ENCODE data around the gene FHIT.

FHIT gene

DNA sequence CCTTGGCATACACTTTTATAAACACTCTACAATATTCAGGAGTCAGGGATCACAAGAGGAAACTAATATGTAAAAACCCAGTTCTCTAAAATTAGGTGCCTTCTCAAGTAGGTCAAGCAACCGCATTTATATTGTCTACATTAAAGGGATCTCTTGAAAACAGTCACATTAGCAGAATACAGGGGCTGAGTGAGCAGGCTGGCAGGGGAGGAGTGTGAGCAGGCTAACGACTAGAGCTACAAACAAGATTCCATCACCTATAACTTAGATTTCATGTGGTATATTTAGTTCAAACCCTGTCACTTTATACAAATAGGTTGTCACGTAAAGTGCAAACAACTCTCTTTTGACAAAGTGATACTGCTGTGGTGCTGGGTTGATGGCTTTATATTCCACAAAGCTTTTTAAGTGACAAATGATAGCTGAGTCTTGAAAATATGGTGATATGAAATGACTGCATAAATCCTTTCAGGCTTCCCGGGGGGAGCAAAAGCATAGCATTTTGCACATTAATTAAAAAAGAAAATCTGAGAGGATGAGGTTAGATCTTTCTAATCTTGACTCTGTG lies 937.9 kb downstream of the FHIT start:
- DNase-seq: no peak

DNA sequence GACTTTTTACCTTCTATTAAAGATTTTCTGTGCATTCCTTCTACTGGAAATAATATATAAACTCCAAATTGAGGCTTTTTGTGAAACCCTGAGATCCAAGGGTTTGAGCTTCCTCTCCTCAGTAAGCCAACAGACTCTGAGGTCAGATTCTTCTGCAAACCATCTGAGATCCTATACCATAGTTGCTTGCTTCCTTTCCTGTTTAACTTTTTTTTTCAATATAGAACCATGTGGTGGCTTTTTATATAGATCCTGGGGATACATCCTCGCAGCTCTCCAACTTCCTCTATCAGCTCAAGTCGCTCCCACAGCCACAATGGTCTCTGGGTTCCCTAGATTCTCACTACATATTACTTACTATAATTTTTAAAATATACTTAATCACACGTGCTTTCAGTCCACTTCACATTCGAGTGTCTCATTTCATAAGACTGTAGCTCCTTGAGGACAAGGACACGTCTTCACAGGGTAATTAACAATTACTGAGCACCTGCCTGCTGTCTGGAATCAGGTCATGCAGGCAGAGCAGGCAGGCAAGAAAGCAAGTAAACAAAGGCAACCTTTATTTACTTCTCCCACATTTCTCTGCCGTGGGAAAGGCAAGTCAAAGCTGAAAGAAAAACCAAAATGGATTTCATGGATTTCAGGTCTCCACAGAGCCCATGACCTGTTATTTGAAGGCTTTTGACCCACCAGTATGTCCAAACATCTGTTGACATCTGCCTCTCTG lies 941.5 kb downstream of the FHIT start:
- no peak for DNase-seq

DNA sequence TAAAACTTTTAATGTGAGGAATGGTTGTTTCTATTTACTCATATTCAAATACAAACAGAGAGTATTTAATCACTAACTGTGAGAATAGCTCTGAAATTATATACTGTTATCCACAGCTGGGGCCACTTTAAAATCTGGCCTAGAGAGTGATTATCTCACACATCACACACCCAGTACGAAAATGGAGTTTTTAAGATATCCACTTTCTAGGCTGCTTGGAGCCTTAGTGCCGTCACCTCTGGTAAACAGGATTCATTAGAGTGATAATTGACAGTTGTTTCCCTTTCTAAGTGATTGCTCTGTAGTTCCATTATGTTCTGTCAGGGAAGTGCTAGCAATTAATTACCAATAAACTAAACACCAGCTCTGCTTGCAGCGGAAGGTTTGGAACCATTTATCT lies 942.4 kb downstream of the FHIT start:
- DNase-seq: no peak

DNA sequence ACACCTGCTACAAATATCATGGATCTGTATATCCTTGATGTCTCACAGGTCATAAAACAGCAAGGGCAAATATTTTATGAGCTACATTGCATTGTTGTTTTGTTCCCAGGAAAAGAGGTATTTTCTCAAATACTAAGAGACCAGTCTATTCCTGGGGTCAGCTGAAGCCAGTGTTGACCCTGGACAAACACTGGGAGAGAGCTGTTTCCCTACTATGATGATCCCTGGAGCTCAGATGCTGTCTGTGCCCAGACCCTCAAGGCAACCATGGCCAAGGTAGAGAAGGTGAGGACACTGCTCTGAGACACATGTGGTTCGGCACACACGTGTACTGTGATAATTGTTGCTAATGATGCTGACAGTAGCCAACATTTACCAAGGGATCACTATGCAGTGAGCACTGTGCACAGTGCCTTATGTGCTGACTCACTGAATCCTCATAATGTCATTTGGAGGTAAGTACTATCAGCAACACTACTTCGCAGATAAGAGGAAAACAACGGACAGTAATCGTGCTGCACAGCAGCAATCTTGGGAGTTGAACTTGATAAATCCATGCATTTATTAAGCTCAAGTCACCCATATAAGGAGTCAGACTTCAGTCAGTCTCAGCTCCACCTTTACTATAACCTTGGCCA lies 943.6 kb downstream of the FHIT start:
- no peak for DNase-seq

DNA sequence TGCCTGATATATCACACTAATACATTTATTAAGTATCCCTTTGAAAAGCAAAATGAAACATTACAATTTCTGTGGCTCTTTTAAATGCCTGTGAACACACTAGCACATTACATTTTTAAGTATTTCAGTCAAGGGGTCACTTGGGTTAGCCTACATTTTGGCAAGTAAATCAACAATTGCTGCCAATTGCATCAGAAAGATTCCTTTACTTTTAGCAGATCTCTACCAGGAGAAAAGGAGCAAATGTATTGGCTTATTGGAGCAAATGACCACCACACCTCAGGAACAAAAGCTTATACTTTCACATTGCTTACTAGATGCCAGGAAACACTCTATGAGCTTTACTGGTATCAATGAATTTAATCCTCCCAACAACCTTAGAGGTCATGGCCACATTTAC lies 947.1 kb downstream of the FHIT start:
- DNase-seq: no peak

DNA sequence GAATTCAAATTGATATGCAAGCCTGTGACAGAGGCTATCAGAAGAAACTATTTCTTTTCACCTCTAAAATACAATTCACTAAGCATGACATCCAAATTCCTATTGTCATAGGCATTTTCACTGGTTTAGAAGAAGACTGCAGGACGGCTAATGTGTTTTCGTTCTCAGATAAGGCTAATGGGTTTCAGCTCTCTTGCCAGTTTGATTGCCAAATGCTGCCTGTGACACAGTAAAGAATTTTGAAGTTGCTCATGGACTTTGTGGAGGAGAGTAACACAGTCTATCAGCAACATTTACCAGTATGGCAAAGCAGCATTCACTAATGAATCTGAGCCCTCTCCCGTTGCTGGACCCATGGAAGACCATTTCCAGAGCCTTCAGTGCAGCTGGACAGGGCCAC lies 948.1 kb downstream of the FHIT start:
- DNase-seq: no peak

DNA sequence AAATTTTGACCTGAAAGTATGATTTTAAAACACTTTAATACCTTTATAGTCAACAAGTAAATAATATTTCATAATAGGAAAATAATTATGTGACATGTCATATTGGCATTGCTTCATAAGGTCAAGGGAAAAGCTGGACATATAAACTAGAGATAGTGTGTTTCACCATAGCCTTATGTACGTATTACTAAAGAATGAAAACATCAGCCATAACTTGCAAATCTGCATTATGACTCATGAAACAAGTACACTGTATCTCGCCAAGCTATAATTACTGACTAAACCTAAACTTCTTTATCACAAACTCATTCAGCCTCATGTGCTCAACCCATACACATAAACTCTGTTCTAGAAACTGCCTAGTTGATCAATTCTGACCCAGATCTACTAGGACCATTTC lies 950.1 kb downstream of the FHIT start:
- no peak for DNase-seq

DNA sequence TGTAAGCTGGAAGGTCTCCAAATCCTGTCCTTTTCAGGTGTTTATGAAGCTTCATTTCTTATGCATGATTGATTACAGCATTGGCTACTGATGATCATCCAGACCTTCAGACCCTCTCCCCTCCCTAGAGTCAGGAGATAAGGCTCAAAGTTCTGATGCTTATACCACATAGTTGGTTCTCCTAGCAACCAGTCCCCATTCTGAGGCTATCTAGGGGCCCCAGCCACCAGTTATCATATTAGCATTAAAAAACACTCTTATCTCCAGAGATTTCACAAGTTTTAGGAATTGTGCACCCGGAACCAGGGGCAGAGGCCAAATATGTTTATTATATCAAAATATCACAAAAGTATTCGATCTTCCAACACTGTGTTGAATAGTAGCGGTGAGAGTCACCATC lies 953.1 kb downstream of the FHIT start:
- no peak for DNase-seq

DNA sequence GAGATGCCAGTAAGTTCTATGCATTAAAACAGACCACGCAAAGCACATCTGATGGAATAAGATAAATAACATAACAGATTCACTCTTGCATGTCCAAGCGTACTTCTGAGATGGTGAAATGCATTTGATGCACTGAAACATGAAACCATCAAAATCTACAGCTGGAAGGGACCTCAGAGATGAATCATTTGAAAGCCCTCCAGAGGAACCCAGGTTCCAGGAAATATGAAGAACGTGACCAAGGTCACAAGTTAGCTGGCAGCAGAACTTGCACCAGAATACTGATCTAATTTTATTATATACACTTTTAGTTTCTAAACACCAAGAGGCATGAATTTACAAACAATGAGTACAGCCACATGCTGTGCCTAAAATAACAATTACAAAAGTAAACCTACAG lies 957.1 kb downstream of the FHIT start:
- peak in 1 of 5 donors; percentile 42 for DNase-seq

DNA sequence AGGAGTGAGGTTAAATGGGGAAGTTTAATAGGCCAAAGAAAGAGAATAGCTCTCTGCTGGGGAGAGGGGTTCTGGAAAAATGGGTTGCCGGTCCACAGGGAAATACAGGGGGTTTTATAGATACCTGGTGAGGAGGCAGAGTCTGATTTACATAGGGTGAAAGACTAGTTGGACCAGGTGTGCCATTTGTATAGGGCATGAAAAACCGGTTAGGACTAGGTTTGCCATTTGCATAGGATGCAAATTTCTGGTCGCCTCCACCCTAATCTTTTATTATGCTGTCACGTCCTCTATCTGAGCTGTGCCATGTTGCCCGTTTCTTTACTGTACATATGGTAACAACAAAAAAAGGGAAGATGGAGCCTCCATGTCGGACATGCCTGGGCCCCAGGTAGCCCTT lies 960.1 kb downstream of the FHIT start:
- no peak for DNase-seq

DNA sequence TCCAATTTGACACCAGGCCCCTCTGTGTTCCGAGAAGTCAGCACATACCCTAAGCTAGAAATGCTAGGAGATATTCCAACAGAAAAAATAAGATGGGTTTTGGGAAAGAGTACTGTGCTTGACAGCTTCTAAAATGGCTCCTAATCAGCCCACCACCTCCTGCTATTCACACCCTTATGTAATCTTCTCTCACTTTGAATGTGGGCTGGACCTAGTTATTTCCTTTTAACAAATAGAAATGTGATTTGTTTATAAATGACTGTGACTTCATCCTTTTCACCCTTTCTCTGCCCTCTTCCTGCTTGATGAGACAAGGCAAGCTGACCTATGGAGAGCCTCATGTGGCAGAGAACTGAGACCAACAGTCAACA lies 961.1 kb downstream of the FHIT start:
- DNase-seq: no peak

DNA sequence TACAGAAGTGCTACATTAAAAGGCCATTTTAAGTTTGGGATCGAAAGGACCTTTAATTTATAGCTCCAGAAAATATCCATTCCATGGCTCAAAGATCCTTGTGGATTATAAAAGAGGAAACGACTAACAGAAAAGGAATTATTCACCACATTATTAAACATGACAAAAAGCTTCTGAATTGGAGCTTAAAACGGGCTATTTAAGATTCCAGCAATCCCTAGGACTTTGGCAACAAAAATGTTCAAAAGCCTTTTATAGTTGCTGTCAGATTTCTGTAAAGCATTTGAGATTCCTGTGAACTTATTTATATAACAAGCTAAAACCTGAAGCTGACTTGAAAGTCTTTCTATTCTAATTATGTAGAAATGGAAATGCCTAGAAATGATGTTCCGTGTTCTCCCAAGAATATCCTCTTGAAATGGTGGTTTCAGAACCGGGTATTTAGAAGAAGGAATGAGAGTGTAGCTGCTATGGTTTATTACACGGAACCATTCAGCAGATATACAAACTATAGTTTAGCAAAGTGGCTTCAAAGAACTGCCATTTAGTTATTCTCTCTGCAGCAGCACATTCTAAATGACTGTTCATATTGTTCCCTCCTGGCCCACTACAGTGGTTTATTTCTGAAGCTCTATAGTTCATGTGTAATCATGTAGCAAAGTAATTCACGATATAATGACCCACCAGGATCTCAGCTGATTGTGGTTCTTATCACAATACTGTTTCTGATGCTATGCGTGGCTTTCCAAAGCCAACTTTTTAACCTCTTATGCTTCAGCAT lies 961.7 kb downstream of the FHIT start:
- no peak for DNase-seq

DNA sequence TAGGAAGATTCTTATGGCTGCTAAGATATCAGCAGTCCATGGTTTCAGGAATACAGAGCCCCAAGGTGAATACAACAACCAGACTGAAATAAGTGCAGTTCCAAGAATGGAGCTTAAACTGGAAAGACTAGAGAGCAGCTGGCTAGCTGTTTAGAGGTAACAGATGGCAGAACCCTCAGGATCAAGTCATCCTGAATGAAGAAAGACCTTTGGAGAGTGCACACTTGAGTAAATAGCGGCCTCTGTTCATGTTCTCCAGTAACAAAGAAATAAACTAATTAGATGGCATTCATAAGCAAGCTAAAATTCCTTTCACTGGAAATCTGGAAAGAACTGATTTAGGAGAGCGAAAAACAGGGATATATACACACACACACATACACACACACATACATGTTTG lies 968.4 kb downstream of the FHIT start:
- no peak for DNase-seq

DNA sequence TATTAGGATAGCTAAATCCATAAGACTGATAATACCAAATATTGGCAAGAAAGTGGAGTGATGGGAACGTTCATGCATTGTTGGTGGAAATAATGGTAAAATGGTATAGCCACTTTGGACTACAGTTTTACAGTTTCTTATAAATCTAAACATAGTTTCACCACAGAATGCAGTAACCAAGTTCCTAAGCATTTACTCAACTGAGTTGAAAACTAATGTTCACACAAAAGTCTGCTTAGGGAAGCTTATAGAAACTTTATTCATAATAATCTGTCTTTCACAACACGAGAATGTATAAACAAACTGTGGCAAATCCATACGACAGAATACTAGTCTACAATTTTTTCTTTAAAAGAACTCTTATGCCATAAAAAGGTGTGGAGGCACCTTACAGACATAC lies 969.3 kb downstream of the FHIT start:
- no peak for DNase-seq

DNA sequence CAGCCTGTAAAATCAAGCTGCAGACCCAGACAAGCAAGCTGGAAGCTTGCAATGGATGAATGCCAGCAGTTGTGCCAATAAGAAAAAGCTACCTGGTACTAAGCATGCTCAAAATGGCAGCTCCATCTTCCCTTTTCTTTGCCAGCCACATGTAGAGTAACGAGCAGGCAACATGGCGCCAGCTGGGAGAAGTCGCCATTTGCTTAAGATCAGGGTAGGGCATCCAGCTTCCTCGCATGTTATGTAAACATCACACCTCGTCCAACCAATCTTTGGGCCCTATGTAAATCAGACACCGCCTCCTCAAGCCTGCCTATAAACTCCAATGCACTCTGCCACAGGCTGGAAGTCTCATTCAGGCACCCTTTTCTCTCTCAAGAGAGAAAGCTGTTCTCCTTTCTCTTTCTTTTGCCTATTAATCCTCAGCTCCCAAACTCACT lies 973.9 kb downstream of the FHIT start:
- DNase-seq: no peak

DNA sequence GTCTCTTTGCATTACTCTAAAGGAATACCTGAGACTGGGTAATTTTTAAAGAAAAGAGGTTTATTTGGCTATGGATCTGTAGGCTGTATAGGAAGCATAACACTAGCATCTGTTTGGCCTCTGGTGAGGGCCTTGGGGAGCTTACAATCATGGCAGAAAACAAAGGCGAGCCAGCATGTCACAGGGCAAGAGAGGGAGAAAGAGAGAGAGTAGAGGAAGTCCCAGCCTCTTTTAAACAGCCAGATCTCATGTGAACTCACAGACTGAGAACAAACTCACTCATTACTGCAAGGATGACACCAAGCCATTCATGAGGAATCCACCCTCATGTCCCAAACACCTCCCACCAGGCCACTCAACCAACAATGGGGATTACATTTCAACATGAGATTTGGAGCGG lies 974.6 kb downstream of the FHIT start:
- DNase-seq: no peak

DNA sequence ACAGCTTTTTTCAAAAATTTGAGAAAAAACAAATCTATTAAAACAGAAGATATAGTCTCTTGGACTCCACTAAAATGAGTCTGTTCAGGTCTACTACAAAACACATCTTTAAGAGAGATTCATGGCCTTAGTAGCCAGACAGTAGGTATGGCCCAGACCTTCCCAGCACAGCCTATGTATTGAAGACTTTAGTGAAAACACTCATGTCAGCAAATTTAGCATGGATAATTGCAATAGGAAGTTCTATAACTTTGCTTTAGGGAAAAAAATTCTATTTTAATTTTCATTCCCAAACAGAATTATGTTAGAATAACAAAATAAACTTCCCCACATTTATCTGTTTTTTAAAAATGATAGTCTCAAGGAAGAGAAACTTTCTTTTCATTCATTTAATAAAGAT lies 976.6 kb downstream of the FHIT start:
- DNase-seq: no peak

DNA sequence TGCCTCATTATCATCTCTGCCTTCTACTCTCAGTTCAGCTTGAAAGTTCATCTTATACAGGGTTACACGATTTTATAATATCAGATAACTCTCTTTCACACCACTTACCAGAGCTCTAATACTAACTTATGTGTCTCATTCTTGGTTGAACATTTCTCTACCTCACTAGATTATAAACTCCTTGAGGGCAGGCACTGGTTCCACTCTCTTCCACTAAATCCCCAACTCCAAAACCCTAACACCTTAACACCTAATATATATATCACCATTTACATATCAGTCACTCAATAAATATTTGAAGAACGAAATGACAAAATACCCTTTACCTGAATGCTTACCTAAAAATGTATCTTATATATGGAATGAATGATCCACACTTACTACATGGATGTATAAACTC lies 977.2 kb downstream of the FHIT start:
- no peak for DNase-seq

DNA sequence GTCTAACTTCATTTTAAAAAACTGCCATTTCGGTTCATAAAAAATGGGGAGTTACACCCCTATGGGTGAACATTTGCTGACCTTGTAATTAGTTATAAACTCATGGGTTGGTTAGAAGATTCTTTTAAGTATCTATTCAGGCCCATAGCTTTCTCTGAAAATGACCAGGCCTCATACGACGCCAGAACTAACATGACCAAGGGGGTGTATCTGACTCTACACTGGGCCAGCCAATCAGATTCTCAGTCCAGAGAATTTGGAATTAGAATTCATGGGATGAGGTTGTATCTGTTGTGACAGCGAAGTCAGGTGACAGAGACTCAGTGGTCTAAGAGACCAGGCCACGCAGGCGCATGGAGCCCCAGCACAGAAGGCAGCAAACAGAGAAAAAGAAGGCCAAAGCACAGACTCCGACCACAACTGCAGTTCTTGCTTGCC lies 981.4 kb downstream of the FHIT start:
- DNase-seq: no peak

DNA sequence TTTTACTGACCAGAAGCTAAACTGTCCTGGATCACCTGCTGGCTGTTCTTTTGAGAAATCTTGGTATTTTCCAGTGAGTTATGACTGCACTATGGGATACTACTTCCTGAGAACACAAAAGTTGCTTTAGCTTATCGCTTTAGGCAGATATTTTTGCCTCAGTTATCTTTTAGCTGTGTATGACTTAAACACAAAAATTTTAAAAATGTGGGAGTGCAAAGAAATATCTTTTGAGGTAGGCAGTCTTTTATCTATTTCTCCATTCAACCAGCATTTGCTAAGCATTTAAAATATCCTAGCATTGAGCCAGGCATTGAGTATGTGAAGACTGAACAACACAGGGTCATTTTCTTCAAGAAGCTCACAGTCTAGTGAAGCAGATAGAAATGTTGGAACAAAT lies 981.9 kb downstream of the FHIT start:
- no peak for DNase-seq

DNA sequence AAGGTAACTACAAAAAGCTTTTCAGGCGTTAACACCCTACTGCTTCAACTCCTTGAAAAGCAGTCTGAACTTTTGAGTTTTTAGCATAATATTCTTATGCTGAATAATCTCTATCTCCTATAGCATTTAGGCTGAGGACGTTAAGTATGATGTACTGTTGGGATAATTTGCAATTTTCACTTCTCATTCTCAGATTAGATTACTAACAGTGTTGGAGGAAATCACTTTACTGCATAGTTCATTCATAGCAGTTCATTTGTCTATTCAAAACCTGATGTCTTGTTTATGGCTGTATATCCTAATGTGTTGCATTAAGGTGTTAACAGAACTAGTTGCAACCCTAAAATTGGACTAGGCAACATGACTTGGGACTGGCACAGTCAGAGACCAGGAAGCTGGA lies 983.1 kb downstream of the FHIT start:
- no peak for DNase-seq

DNA sequence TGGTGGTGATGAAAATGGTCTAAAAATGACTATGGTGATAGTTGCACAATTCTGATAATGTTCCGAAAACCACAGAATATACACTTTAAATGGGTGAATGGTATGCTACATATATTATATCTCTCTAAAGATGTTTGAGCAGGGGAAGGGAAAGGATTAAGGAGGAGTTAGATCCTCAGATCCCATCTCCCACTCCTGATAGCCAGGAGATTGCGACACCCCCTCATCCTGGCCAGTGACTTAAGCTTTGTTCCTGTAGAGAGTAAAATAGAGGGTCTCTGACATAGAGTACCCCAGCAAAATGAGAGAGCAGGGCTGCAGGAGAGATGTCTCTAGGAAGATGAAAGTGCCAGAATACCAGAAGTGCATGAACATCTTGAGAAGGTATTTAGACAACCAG lies 984.8 kb downstream of the FHIT start:
- no peak for DNase-seq

DNA sequence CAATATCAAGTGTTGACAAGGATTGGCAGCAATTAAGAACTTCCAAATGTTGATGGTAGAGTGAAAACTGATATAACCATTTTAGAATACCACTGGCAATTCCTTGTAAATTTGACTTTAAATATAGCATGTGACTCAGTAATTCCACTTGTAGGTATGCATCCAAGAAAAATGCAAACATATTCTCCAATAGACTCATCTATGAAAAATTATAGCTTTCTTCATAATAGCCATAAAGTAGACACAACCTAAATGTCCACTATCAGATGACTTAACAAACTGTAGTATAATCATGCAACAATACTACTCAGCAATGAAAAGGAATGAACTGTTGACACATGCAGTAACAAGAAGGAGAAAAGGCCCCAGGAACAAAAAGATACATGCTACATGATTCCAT lies 988.1 kb downstream of the FHIT start:
- no peak for DNase-seq

DNA sequence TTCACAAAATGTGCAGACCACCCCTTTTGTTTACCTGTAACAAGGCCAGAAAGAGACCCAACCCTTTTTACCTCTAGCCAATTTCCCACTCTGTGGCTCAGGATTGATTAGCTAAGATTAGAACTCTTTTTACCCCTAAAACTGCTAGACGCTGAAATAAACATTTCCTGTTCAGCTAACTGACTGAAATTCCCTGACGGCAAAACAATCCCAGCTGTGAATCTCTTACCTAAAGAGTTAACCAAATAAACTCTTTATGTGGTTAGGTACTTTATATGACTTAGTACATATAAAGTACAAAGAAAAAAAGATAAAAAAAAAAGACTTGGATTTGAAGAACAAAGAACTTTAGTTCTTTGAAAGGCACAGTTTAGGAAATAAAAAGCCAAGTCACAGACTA lies 988.7 kb downstream of the FHIT start:
- DNase-seq: no peak

Data from T-helper 1 cell (primary cell).